HG03460 (cell line): ENCODE data around the gene CBFA2T2.
A peak's percentile ranks its signal among the peaks of the same experiment; 100 is the strongest.

ENCODE experiments used
- ATAC-seq: cut with Tn5 transposase; IDR thresholded peaks from one replicate; pipeline ENCODE4 v1.9.1; 2021; ENCODE audit not compliant: unreplicated experiment

Gene CBFA2T2

GRCh38 chr20:33650111-33650752 is 160.3 kb downstream of the CBFA2T2 start:
- no peak for ATAC-seq

- ATAC-seq: no peak
These were observed 161.1 kb downstream of the CBFA2T2 start for GRCh38 chr20:33650753-33651561.

- ATAC-seq: no peak
These were observed 161.7 kb downstream of the CBFA2T2 start for GRCh38 chr20:33651562-33652048.

- no peak for ATAC-seq
These were observed 163.5 kb downstream of the CBFA2T2 start for GRCh38 chr20:33653218-33653899.

- no peak for ATAC-seq
These were observed 164.2 kb downstream of the CBFA2T2 start for GRCh38 chr20:33653900-33654596.

- no peak for ATAC-seq
These were observed 164.8 kb downstream of the CBFA2T2 start for GRCh38 chr20:33654680-33655161.

- ATAC-seq: no peak
These were observed 165.3 kb downstream of the CBFA2T2 start for GRCh38 chr20:33655164-33655563.

GRCh38 chr20:33656010-33656782 is 166.3 kb downstream of the CBFA2T2 start:
- no peak for ATAC-seq

- no peak for ATAC-seq
These were observed 167.1 kb downstream of the CBFA2T2 start for GRCh38 chr20:33656783-33657703.

GRCh38 chr20:33657704-33658095 is 167.8 kb downstream of the CBFA2T2 start:
- ATAC-seq: no peak

- no peak for ATAC-seq
These were observed 168.6 kb downstream of the CBFA2T2 start for GRCh38 chr20:33658510-33658909.

GRCh38 chr20:33658929-33659328 is 169.0 kb downstream of the CBFA2T2 start:
- no peak for ATAC-seq

- no peak for ATAC-seq
These were observed 169.6 kb downstream of the CBFA2T2 start for GRCh38 chr20:33659341-33660034.

- no peak for ATAC-seq
These were observed 170.3 kb downstream of the CBFA2T2 start for GRCh38 chr20:33660035-33660684.

GRCh38 chr20:33660685-33661058 is 170.8 kb downstream of the CBFA2T2 start:
- ATAC-seq: no peak

- ATAC-seq: no peak
These were observed 172.3 kb downstream of the CBFA2T2 start, which contains the start of gene C20orf144 for GRCh38 chr20:33662172-33662571. Gene C20orf144, plus strand, starts transcription at chr20:33662327. Its CDS starts 19 bp downstream, at chr20:33662346.

- peak; percentile 42 for ATAC-seq
These were observed 173.5 kb downstream of the CBFA2T2 start for GRCh38 chr20:33663161-33664084.
